ENCODE measurements around the gene PIK3CB.
A peak's percentile ranks its signal among the peaks of the same experiment; 100 is the strongest.

The PIK3CB gene

DNA sequence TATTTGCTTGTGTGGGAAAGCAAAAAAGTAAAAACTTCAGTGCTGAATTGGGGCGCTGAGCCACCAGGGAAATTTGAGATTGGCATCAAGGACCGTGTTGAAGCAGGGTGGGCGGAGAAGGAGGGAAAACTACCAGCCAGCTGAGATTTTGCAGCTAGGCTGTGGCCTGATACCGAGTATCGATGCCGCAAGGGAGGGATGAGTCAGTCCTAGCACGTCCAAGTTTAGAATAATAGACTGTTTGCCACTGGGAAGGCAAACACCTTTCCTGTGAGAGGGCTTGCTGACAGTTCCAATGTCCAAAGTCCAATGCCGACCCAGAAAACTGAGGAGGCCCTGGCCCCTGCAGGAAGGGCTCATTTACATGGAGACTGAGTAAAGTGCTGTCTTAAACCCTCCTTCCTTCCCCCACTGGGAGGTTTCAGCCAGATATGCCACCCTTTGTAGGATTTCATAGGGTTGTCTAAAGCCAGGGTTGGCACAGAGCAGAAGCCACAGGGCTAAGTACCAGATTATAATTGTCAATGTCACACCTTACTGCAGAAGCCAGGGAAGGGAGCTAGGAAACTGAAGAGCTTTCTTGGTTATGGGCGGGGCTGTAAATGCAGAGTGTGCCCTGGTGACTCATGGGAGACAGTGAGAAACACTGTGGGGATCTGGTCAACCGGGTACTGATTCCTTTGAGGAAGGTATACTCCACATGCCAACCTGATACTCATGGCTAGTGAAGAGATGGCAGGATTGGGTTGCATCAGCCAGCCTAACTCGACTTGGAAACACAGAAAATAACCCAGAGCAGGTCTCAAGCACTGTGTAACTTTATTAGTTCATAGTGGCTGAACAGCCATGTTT is 28.4 kb upstream of the PIK3CB start:
- peak overlapping the region; percentile 77 for H3K27ac ChIP-seq
- DNase-seq (ENCODE audit: low spot score), result peak; percentile 79
- ChIA-PET POLR2A (ENCODE audit: low non-redundant PET) (interaction anchor here (0.6 kb wide), 1 partner anchor 13 kb away, joined by 5 read pairs; no protein-coding TSS in a partner anchor), CTCF (interaction anchor here (0.6 to 2.2 kb wide), 5 partner anchors 51 to 1988 kb away, joined by 3 to 6 read pairs (median 3); no protein-coding TSS in a partner anchor)
- TF ChIP-seq, protein P1, sequence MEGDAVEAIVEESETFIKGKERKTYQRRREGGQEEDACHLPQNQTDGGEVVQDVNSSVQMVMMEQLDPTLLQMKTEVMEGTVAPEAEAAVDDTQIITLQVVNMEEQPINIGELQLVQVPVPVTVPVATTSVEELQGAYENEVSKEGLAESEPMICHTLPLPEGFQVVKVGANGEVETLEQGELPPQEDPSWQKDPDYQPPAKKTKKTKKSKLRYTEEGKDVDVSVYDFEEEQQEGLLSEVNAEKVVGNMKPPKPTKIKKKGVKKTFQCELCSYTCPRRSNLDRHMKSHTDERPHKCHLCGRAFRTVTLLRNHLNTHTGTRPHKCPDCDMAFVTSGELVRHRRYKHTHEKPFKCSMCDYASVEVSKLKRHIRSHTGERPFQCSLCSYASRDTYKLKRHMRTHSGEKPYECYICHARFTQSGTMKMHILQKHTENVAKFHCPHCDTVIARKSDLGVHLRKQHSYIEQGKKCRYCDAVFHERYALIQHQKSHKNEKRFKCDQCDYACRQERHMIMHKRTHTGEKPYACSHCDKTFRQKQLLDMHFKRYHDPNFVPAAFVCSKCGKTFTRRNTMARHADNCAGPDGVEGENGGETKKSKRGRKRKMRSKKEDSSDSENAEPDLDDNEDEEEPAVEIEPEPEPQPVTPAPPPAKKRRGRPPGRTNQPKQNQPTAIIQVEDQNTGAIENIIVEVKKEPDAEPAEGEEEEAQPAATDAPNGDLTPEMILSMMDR (conservative IDR thresholded peaks at IDR 0.05; ENCODE audit: low read depth), result no peak

DNA sequence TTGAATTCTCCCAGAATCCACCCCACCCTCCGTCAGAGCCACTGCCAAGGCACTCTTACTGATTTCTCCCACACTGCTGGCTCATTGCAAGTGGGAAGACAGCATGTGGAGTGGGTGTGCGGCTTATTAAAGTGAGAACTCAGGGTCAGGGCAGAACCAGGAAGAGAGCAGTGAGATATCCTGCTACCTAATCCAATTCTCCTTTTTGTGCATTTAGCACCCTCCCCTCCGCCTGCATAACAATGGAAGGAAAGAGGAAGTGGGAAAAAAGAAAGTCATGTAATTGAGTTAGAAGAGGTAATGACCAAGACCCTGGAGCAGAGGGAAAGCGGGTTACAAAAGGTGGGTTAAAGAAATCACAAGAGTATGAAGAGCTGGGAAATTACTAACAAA is 27.8 kb upstream of the PIK3CB start:
- H3K27ac ChIP-seq, result peak overlapping the region; percentile 77
- TF ChIP-seq, protein P1 (conservative IDR thresholded peaks at IDR 0.05; ENCODE audit: low read depth), result no peak
- no peak for DNase-seq (ENCODE audit: low spot score)
- ChIA-PET CTCF (interaction anchor here (0.6 to 2.2 kb wide), 3 partner anchors 53 to 1989 kb away, joined by 3 to 6 read pairs (median 3); no protein-coding TSS in a partner anchor), POLR2A (ENCODE audit: low non-redundant PET) (interaction anchor here (0.6 kb wide), 1 partner anchor 14 kb away, joined by 5 read pairs; no protein-coding TSS in a partner anchor)

DNA sequence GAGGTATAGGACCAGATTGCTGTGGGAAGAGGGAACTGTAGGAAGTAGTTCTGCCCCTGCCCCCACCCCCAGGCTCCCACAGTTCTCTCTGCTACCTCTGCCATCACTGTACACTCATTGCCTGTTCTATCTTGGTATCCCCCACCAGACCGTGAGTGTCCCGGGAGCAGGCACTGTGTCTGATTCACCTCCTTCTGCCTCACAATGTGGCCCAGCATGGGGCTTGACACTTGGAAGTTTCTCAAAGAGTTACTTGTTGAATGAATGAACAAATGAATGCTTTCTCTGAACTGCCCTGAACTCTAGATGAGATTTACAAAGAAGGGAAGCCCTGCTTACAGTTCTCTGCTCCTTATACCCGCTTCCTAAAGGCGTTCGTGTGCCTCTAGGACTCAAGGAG is 27.1 kb upstream of the PIK3CB start:
- CTCF ChIA-PET, result interaction anchor here (0.6 kb wide), 1 partner anchor 122 kb away, joined by 3 read pairs; no protein-coding TSS in a partner anchor
- no peak overlapping the region for H3K27ac ChIP-seq
- POLR2A ChIA-PET (ENCODE audit: low non-redundant PET), result no interaction called here
- TF ChIP-seq, protein P1 (conservative IDR thresholded peaks at IDR 0.05; ENCODE audit: low read depth), result no peak
- DNase-seq (ENCODE audit: low spot score), result no peak

DNA sequence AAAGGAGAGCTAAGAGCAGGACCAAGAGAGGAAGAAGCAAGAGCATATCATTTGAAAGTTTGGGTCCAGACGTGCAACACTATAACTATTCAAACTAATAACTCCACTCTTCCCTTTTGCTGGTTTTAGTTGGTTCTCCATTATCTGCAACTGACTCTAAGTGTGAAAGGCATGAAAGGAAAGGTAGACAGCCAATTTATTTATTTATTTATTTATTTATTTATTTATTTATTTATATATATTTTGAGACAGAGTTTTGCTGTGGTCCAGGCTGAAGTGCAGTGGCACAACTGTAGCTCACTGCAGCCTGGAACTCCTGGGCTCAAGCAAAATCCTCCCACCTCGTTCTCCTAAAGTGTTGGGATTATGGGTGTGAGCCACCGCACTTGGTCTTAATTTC is 22.1 kb upstream of the PIK3CB start:
- CTCF ChIA-PET, result interaction anchor here (0.6 kb wide), 1 partner anchor 83 kb away, joined by 3 read pairs; no protein-coding TSS in a partner anchor
- TF ChIP-seq, protein P1 (conservative IDR thresholded peaks at IDR 0.05; ENCODE audit: low read depth), result no peak

DNA sequence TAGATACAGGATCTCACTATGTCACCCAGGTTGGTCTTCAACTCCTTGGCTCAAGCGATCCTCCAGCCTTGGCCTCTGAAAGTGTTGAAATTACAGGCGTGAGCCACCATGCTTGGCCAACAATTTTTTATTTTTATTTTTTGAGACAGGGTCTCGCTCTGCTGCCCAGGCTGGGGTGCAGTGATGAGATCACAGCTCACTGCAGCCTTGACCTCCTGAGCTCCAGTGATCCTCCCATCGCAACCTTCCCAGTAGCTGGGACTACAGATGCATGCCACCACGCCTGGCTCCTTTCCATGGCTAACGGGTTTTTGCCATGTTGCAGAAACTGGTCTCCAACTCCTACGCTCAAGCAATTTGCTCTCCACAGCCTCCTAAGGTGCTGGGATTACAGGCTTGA is 20.2 kb upstream of the PIK3CB start:
- no peak overlapping the region for H3K27ac ChIP-seq
- ChIA-PET CTCF (no interaction called here), POLR2A (ENCODE audit: low non-redundant PET) (no interaction called here)
- DNase-seq (ENCODE audit: low spot score), result no peak
- TF ChIP-seq, protein P1 (conservative IDR thresholded peaks at IDR 0.05; ENCODE audit: low read depth), result no peak

More for the DNA sequence above, 22.1 kb upstream of the PIK3CB start:
- no peak for DNase-seq (ENCODE audit: low spot score)
- no peak overlapping the region for H3K27ac ChIP-seq
- POLR2A ChIA-PET (ENCODE audit: low non-redundant PET), result no interaction called here

DNA sequence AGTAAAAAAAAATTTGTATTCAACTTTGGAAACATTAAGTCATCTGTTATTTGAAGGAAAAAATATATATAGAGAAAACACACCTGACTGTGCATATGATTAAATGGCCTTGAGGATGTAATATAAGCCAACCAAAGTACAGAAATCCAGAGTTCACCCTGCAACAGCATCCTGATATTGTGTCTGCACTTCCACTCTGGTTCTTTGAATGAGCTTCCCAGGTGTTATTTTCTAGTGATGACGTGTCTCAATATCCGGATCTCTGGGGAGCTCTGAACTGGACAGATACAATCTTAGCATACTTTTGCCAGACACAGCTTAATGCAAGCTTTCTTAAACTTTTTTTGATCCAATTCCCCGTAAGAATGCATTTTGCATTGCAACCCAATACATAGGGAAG is 19.5 kb upstream of the PIK3CB start:
- POLR2A ChIA-PET (ENCODE audit: low non-redundant PET), result no interaction called here
- CTCF ChIA-PET, result no interaction called here
- no peak overlapping the region for H3K27ac ChIP-seq

More for the DNA sequence above, 19.5 kb upstream of the PIK3CB start:
- TF ChIP-seq, protein P1 (conservative IDR thresholded peaks at IDR 0.05; ENCODE audit: low read depth), result no peak
- no peak for DNase-seq (ENCODE audit: low spot score)

All from RWPE1 (cell line).